ENCODE data around the gene DESI1.

- TF ChIP-seq CTCF (IDR thresholded peaks at IDR 0.05) (no peak), POLR2A (IDR thresholded peaks at IDR 0.05) (no peak)
These were observed 15.6 kb upstream of the DESI1 start for GRCh38 chr22:41636467-41636866.
